Measurements from ENCODE around the gene PARN. TPM values are rescaled to one million over a fixed set of nuclear protein-coding genes. Genes with fewer than 3 reads are reported as not detected.

PARN gene
- total RNA-seq, 2 donors from 2014 or later = 24.1 to 99.9 TPM

DNA sequence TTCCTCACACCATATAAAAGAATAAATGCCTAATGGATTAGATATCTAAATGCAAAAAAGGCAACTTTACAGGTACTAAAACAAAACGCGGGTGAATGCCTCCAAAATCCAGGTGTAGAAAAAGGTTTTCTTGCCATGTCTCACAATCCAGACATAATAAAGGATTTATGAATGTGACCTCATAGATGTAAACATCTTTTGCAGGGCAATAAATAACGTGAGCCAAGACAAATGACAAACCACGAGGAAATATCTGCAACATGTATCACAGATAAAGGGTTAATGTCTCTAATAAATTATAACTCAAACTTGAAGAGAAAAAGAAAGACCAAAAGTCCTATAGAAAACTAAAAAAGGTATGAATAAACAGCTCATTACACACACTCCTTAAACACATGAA, 180.7 kb downstream of the PARN start:
- Histone ChIP-seq H3K4me1 (no peaks in the 10 kb centered on the region), H3K9me3 (no peaks in the 10 kb centered on the region), H3K4me3 (no peak overlapping the region), H3K27ac (no peak overlapping the region), H3K36me3 (replicated peaks in 1 of 2; ENCODE audit: insufficient read depth in 1 of 2, low read depth in 2 of 2) (peaks cover 0 to 3% of the 10 kb centered on the region in 2 donors), H3K27me3 (no peaks in the 10 kb centered on the region)
- ATAC-seq (no peak), DNase-seq (no peak)
- intact Hi-C loops (cut with DNase I) = no loop called here
- no peak for TF ChIP-seq POLR2A (IDR thresholded peaks at IDR 0.05)
- TF ChIP-seq, protein P1, sequence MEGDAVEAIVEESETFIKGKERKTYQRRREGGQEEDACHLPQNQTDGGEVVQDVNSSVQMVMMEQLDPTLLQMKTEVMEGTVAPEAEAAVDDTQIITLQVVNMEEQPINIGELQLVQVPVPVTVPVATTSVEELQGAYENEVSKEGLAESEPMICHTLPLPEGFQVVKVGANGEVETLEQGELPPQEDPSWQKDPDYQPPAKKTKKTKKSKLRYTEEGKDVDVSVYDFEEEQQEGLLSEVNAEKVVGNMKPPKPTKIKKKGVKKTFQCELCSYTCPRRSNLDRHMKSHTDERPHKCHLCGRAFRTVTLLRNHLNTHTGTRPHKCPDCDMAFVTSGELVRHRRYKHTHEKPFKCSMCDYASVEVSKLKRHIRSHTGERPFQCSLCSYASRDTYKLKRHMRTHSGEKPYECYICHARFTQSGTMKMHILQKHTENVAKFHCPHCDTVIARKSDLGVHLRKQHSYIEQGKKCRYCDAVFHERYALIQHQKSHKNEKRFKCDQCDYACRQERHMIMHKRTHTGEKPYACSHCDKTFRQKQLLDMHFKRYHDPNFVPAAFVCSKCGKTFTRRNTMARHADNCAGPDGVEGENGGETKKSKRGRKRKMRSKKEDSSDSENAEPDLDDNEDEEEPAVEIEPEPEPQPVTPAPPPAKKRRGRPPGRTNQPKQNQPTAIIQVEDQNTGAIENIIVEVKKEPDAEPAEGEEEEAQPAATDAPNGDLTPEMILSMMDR (IDR thresholded peaks at IDR 0.05) = no peak
- WGBS, 2 donors = 76 to 84% methylated on average over 4 of the region's 4 CpGs

DNA sequence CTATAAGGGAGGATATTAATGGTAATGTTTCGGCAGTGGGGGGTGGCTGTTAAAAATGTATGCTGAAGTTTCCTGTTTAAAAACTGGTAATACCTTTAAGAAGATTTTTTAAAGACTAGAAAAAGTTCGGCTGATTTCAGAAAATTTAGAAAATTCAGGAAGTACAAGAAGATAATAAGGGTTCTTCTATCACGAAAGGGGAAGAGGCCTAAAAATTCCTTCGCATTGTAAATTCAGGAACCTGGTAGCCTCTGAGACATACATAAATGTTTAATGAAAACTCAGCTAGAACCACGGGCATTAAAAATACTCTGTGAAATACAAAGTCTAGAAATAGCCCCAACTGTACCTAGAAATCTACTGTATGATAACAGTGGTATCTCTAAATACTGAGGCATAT, 181.2 kb downstream of the PARN start:
- Histone ChIP-seq H3K27ac (no peak overlapping the region), H3K27me3 (no peaks in the 10 kb centered on the region), H3K36me3 (replicated peaks in 1 of 2; ENCODE audit: insufficient read depth in 1 of 2, low read depth in 2 of 2) (peaks cover 0 to 3% of the 10 kb centered on the region in 2 donors), H3K9me3 (no peaks in the 10 kb centered on the region), H3K4me3 (no peak overlapping the region), H3K4me1 (no peaks in the 10 kb centered on the region)
- DNase-seq (no peak), ATAC-seq (no peak)
- no peak for TF ChIP-seq POLR2A (IDR thresholded peaks at IDR 0.05)
- TF ChIP-seq, protein P1 (IDR thresholded peaks at IDR 0.05) = no peak
- WGBS, 2 donors = 93% methylated on average over 5 of the region's 5 CpGs
- intact Hi-C loops (cut with DNase I) = no loop called here

DNA sequence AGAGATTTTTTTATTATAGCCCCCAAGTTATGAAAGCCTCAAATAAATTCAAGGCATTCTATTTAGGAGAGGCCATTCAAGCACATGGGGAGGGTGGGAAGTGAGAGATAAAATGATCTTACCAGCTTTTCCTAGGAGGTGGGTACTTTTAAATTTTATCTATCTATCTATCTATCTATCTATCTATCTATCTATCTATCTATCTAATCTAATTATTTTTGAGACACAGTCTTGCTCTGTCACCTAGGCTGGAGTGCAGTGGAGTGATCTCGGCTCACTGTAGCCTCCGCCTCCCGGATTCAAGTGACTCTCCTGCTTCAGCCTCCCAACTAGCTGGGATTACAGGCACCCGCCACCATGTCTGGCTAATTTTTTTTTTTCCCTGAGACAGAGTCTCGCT, 182.3 kb downstream of the PARN start:
- intact Hi-C loops (cut with DNase I) = no loop called here
- WGBS, 2 donors = 96 to 98% methylated on average over 5 of the region's 5 CpGs
- no peak overlapping the region for H3K27ac ChIP-seq

DNA sequence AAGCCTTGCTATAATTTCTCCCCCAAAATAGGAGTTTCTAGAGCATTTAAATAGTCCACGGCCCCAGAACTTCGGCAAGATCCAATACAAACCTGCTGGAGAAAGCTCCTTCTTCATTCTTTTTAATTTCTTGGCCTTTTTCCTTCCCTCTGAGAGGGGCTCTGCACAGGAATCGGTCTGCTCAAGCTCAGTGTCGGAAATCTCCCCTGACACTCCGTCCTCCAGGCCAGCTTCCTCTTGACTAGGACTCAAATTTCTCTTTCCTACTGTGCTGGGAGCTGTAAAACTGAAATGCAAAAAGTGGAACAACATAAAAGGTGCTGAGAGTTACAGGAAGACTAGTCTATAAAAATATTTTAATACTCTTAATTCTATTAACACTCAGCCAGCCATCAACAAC, 183.3 kb downstream of the PARN start:
- ATAC-seq = no peak
- 87 to 88% methylated on average over 5 of the region's 5 CpGs for WGBS, 2 donors
- Histone ChIP-seq H3K4me3 (no peak overlapping the region), H3K9me3 (no peaks in the 10 kb centered on the region), H3K27me3 (no peaks in the 10 kb centered on the region), H3K36me3 (replicated peaks in 1 of 2; ENCODE audit: insufficient read depth in 1 of 2, low read depth in 2 of 2) (peaks cover 0 to 3% of the 10 kb centered on the region in 2 donors), H3K27ac (no peak overlapping the region), H3K4me1 (no peaks in the 10 kb centered on the region)
- intact Hi-C loops (cut with DNase I) = no loop called here
- DNase-seq = no peak
- TF ChIP-seq, protein P1 (IDR thresholded peaks at IDR 0.05) = no peak
- no peak for TF ChIP-seq POLR2A (IDR thresholded peaks at IDR 0.05)

More for the DNA sequence above, 182.3 kb downstream of the PARN start:
- Histone ChIP-seq H3K4me3 (no peak overlapping the region), H3K4me1 (no peaks in the 10 kb centered on the region), H3K9me3 (no peaks in the 10 kb centered on the region), H3K36me3 (replicated peaks in 1 of 2; ENCODE audit: insufficient read depth in 1 of 2, low read depth in 2 of 2) (peaks cover 0 to 3% of the 10 kb centered on the region in 2 donors), H3K27me3 (no peaks in the 10 kb centered on the region)
- no peak for DNase-seq
- ATAC-seq = no peak
- TF ChIP-seq, protein P1 (IDR thresholded peaks at IDR 0.05) = no peak
- no peak for TF ChIP-seq POLR2A (IDR thresholded peaks at IDR 0.05)

DNA sequence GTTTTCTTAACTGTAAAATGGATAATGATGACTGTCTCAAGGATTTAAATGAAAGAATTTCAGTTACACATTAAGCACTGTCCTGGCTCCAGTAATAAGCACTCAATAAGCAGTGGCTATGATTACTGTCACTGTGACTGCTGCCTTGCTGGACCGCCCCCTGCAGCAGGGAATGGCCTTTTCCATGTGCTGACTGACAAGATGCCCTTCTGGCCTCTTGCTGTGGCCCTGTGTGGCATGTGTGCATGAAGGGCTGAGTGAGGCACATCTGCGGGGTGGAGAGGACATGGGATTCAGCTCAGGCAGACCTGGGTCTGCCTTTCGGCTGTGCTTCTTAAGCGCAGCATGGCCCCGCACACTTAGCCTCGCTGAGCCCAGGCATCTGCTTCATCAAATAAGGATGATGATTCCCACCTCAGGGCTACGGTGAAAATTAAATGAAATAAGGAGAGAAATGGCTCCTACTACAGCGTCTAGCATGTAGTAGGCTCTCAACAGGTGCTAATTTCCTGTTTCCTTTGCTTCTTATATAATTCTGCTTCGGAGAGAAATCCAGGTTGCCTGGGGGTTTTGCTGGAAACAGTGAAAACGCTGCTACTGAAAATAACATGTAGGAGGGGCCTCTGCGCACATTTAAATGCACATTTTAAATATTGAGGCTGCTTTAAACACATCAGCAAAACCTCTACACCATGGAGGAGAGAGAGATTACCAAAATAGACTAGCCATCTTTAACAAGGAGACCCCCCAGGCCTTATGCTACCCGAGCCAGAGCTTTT, 183.9 kb downstream of the PARN start:
- Histone ChIP-seq H3K27me3 (no peaks in the 10 kb centered on the region), H3K36me3 (replicated peaks in 1 of 2; ENCODE audit: insufficient read depth in 1 of 2, low read depth in 2 of 2) (peaks cover 0 to 3% of the 10 kb centered on the region in 2 donors), H3K4me1 (no peaks in the 10 kb centered on the region), H3K4me3 (no peak overlapping the region), H3K9me3 (no peaks in the 10 kb centered on the region), H3K27ac (no peak overlapping the region)
- WGBS, 2 donors = 94 to 95% methylated on average over 12 of the region's 12 CpGs
- no peak for DNase-seq
- intact Hi-C loops (cut with DNase I) = no loop called here
- no peak for ATAC-seq
- TF ChIP-seq, protein P1 (IDR thresholded peaks at IDR 0.05) = no peak
- no peak for TF ChIP-seq POLR2A (IDR thresholded peaks at IDR 0.05)

All from body of pancreas (tissue), 4 donors.